H1 (cell line): Measurements from ENCODE around the gene GNAT1. TPM values are rescaled to one million over a fixed set of nuclear protein-coding genes. Genes with fewer than 3 reads are reported as not detected.

ENCODE experiments used
- KDM4A ChIP-seq: IDR thresholded peaks from one replicate; pipeline ENCODE4 v1.7.1; 2012; ENCODE audit warnings: low read depth, mild to moderate bottlenecking, moderate library complexity, low read length, inconsistent platforms; ENCODE audit not compliant: severe bottlenecking
- RAD21 ChIP-seq, 2 experiments: IDR thresholded peaks in 1 of 2; conservative IDR thresholded peaks in 1 of 2; 2 replicates each; pipeline ENCODE4 v1.6.1; 2011; ENCODE audit warnings: low read depth in 2 of 2, low read length in 2 of 2, improper control_type of control experiment in 1 of 2, inconsistent platforms in 1 of 2, mild to moderate bottlenecking in 1 of 2, moderate library complexity in 1 of 2
- RXRA ChIP-seq: IDR thresholded peaks from 2 replicates; pipeline ENCODE4 v1.6.1; 2011; ENCODE audit warnings: low read depth, mild to moderate bottlenecking, low read length, moderate library complexity; ENCODE audit not compliant: insufficient read depth
- SRF ChIP-seq: IDR thresholded peaks from 2 replicates; pipeline ENCODE4 v1.6.1; 2011; ENCODE audit warnings: mild to moderate bottlenecking, low read depth, low read length, moderate library complexity
- SUZ12 ChIP-seq: fragments of 200-600 bp; sonication (generic); IDR thresholded peaks from 2 replicates; pipeline ENCODE4 v1.6.1; 2012; ENCODE audit warnings: mild to moderate bottlenecking, inconsistent platforms, low read length, moderate library complexity, mixed read lengths
- TCF12 ChIP-seq: IDR thresholded peaks from 2 replicates; pipeline ENCODE4 v1.6.1; 2011; ENCODE audit warnings: low read depth, mild to moderate bottlenecking, low read length
- polyA plus RNA-seq, 7 experiments: library from polyadenylated mRNA; depleted of rRNA in 3 of 7; stranded (reverse) in 5 of 7; unstranded in 2 of 7; fragments of >200 nt in 5 of 7; fragments of 200-250 nt in 2 of 7; gene quantifications; 1 replicate in 5 of 7; 2 replicates in 1 of 7; 4 replicates in 1 of 7; pipeline versions ENCODE4 v1.2.1 to v1.2.3, GENCODE V29; 2011 to 2013; ENCODE audit warnings: missing spikeins in 2 of 7, mixed read lengths in 2 of 7
- total RNA-seq: library from RNA; stranded (reverse); fragmentation: NEBNext Ultra II Directional; extraction: Animal tissue kit (Norgen Biotek cat#: 25700); gene quantifications from 2 replicates; pipeline ENCODE4 v1.2.1, GENCODE V29; 2021

The GNAT1 gene
- total and polyA plus RNA-seq, 2 of the 8 experiments (the other 6 are each of a cell fraction or from before 2014, with no cell fraction given) = 0.08 TPM; not detected in 1

- no peak for TF ChIP-seq RAD21 (IDR thresholded peaks at IDR 0.05 in 1 of 2, conservative IDR thresholded peaks at IDR 0.05 in 1 of 2; ENCODE audit: low read depth in 2 of 2, low read length in 2 of 2)
- no peak for TF ChIP-seq RXRA
- TF ChIP-seq TCF12 = no peak
- TF ChIP-seq KDM4A = no peak
- TF ChIP-seq SRF = no peak
- TF ChIP-seq SUZ12 = no peak
Measured at GRCh38 chr3:50237133-50237651, 45.8 kb downstream of the GNAT1 start (continued).
